ELR (cell line): Measurements from ENCODE around the gene ANKS6.

Experiments
- DNase-seq: peaks from one replicate; pipeline ENCODE4 v3.0.0-alpha.2; 2015; ENCODE audit warnings: low read depth

ANKS6 gene

GRCh38 chr9:98796364-98797101, at the start of gene ANKS6:
Gene ANKS6, minus strand, starts transcription at chr9:98796555. Its CDS starts 64 bp downstream, at chr9:98796491.
- peak; percentile 85 for DNase-seq

- no peak for DNase-seq
Measured at GRCh38 chr9:98846081-98846480, 49.7 kb upstream of the ANKS6 start.

- DNase-seq = no peak
Measured at GRCh38 chr9:98842510-98842909, 46.2 kb upstream of the ANKS6 start.

GRCh38 chr9:98839724-98840123, 43.4 kb upstream of the ANKS6 start:
- no peak for DNase-seq

GRCh38 chr9:98838868-98839565, 42.7 kb upstream of the ANKS6 start:
- DNase-seq = no peak

DNA sequence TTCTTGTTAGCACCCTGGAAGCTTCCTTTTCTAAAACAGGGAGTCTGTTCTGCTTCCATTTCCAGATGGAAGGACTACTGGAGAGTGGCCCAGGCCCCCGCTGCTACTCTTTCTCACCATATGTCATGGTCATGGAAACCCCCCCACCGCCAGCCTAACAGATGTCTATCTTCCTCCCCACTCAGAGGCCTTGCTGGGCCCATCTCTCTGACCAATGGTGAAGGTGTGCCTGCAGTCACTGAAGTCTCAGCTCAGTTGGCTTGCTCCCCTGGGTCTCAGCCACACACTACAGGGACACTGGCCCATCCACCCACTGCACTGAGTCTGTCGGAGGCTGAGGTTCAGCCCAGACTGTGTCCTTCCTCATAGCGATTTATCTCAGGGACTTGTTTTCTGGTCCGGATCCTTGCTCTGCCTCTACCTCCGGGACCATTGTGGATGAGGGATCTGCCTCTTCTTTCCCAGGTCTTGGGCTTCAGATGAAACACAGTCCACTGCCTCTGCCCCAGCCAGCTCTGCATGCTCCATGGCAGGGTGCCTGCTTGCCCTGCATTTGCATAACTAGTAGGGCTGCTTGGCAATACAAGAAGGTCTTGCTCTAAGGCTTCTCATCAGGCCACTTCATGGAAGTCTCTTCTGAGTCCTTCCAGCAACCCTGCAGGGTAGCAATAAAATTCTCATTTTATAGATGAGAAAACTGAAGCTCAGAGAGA, 42.0 kb upstream of the ANKS6 start:
- no peak for DNase-seq

DNA sequence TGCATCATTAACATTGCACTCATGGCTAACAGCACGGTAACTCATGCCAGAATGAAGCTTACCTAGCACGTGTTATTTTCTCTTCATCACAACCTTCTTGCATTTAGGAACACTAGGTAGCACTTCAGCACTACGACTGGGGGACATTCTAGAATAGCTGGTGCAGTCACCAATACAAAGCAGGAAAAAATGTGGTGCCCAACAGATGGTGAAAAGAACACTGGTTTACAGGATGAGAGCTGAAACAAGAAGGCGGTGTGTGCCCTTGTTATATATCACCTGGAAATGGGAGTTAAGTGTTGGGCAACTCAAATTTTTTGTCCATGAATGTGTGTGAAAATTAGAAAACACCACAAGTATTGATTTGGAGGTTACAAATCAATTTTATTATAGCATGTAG, 41.2 kb upstream of the ANKS6 start:
- DNase-seq = no peak

DNA sequence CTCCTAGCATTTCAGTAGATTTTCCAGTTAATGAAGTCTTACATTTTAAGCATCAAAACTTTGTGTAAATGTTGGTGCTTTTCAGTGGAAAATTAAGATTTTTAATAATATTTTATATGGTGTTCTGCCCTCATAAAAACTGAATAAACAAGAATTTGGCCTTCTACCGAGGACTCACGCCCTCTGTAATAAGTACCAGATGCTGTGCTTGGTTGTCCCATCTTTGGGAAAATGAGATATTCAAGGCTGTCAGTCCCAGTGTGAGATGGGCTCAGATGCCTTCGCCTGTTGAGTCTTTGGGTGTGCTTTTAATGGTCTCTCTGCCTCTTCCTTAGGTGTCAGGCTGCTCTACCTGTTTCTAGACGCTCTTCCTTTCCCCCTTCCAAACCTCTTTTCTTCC, 39.9 kb upstream of the ANKS6 start:
- no peak for DNase-seq

DNA sequence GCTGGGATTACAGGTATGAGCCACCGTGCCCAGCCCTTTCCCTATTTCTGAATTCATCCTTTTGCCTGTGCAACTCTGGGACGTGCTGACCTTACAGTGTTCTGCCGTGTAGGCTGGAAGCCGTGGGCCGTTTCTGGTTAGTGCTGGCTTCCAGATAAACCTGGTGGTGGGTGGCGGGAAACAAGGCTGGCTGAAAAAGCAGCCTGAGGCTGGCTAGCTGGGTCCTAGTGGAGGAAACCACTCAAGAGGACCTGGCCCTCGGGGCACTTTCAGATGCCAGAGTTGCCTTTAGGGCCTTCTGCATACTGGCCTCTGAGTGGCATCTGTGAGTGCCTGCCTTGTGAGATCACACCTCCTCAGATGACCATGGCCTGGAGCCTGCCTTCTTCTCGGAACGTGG, 38.0 kb upstream of the ANKS6 start:
- no peak for DNase-seq

- DNase-seq = no peak
Measured at GRCh38 chr9:98833090-98833956, 37.0 kb upstream of the ANKS6 start.

- DNase-seq = no peak
Measured at GRCh38 chr9:98832768-98833089, 36.4 kb upstream of the ANKS6 start.

GRCh38 chr9:98831696-98832095, 35.3 kb upstream of the ANKS6 start:
- DNase-seq = no peak

- DNase-seq = no peak
Measured at GRCh38 chr9:98830554-98830953, 34.2 kb upstream of the ANKS6 start.

DNA sequence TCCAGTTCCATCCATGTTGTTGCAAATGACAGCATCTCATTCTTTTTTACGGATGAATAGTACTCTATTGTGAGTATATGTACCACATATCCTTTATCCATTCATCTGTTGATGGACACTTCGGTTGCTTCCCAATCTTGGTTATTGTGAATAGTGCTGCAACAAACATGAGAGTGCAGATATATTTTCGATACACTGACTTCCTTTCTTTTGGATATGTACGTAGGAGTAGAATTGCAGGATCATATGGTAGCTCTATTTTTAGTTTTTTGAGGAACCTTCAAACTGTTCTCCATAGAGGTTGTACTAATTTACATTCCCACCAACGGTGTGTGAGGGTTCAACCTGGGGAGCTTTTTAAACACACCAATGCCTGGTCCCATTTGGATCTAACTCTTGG, 33.4 kb upstream of the ANKS6 start:
- DNase-seq = no peak

- DNase-seq = no peak
Measured at GRCh38 chr9:98826716-98827115, 30.4 kb upstream of the ANKS6 start.

- no peak for DNase-seq
Measured at GRCh38 chr9:98825414-98825813, 29.1 kb upstream of the ANKS6 start.

DNA sequence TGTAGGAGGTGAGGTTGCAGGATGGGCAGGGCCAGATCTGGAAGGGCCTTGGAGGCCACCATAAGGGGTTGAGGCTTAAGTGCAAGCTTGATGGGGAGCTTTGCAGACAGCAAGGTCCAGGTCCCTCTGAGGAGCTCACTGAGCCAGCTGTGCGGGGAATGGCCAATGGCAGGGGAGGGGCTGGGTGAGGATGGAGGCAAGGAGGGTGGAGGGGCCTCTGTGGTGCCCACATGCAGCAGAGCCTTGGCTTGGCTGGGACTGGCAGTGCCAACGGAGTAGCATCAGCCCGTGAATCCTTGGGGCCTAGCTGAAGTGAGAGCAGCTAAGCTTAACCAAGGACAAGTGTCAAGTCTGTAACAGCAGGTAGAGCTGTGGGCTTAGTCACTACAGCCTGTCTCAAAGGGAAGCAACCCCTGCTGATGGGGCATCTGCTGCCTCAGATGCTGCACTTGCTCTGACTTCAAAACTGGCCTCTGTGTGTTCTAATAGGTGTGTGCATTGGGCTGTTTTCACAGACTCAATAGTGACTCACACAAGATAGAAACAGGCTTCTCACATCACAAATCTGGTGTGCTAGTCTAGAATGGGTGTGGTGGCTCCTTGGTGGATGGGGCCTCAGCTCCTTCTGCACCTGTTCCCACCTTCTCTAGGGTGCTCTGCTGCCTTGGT, 27.4 kb upstream of the ANKS6 start:
- DNase-seq = peak; percentile 10

GRCh38 chr9:98822661-98823060, 26.3 kb upstream of the ANKS6 start:
- DNase-seq = no peak

DNA sequence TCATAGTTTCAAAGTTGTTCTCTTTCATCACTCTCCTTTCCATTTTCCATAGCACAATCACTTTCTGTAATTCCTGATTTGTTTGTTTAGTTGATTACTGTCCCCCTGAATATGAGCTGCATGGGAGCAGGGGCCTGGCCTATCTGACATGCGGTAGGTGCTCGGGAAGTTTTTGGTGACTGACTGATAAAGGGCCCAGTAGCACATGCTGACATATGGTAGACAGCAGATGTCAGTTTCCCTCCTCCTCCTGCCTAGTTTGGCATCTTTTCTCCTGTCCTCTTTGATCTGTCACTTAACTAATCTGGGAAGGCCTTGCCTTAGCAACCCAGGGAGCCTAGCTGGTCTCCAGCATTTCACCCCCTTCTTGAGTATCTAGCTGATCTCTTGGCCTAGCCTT, 25.5 kb upstream of the ANKS6 start:
- DNase-seq = no peak

GRCh38 chr9:98819231-98819630, 22.9 kb upstream of the ANKS6 start:
- DNase-seq = no peak

DNA sequence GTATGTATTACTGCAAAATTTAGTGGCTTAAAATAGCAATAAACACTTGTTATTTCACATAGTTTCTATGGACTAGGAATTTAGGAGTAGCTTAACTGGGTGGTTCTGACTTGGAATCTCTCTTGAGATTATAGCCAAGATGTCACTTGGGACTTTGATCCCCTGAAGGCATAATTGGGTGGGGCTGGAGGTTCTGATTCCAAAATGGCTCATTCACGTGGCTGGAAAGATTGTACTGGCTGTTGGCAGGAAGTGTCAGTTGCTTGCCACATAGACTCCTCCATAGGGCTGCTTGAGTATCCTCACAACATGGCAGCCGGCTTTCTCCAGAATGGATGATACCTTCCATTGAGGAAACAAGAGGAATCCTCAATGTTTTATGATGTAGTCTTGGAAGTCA, 22.4 kb upstream of the ANKS6 start:
- no peak for DNase-seq
